Chondrocyte (in vitro differentiated cells): ENCODE results near the gene PPT2. TPM values are rescaled to one million over a fixed set of nuclear protein-coding genes. Genes with fewer than 3 reads are reported as not detected.

Experiments used
- DNase-seq: peaks from one replicate; pipeline ENCODE4 v3.0.0; 2021; ENCODE audit warnings: mixed read lengths, low spot score
- H3K27ac Mint-ChIP-seq: one replicate; pipeline ENCODE4 v1.8.0; 2021; ENCODE audit warnings: mild to moderate bottlenecking, moderate library complexity, mixed read lengths; ENCODE audit not compliant: unreplicated experiment
- H3K27me3 Mint-ChIP-seq: 2 replicates; pipeline ENCODE4 v1.8.0; 2021; ENCODE audit warnings: low read depth, mixed read lengths
- H3K36me3 Mint-ChIP-seq: 2 replicates; pipeline ENCODE4 v1.8.0; 2021; ENCODE audit warnings: low read depth, mixed read lengths
- H3K4me1 Mint-ChIP-seq: 2 replicates; pipeline ENCODE4 v1.8.0; 2021; ENCODE audit warnings: low read depth, mild to moderate bottlenecking, mixed read lengths
- H3K4me3 Mint-ChIP-seq: one replicate; pipeline ENCODE4 v1.8.0; 2021; ENCODE audit warnings: mild to moderate bottlenecking, moderate library complexity, mixed read lengths; ENCODE audit not compliant: unreplicated experiment
- H3K9me3 Mint-ChIP-seq: 2 replicates; pipeline ENCODE4 v1.8.0; 2021; ENCODE audit warnings: low read depth, mixed read lengths
- total RNA-seq: library from RNA; stranded (reverse); gene quantifications from 3 replicates; pipeline ENCODE4 v1.2.1, GENCODE V29; 2021
- TF ChIP-seq, protein P1 (sequence below): fragments of 200-600 bp; sonication (generic); IDR thresholded peaks from 2 replicates; pipeline ENCODE4 v1.5.0; 2021; ENCODE audit warnings: antibody characterized with exemption, mild to moderate bottlenecking, moderate library complexity

Gene PPT2
- total RNA-seq, 1 donor from 2014 or later = 35.8 TPM

DNA sequence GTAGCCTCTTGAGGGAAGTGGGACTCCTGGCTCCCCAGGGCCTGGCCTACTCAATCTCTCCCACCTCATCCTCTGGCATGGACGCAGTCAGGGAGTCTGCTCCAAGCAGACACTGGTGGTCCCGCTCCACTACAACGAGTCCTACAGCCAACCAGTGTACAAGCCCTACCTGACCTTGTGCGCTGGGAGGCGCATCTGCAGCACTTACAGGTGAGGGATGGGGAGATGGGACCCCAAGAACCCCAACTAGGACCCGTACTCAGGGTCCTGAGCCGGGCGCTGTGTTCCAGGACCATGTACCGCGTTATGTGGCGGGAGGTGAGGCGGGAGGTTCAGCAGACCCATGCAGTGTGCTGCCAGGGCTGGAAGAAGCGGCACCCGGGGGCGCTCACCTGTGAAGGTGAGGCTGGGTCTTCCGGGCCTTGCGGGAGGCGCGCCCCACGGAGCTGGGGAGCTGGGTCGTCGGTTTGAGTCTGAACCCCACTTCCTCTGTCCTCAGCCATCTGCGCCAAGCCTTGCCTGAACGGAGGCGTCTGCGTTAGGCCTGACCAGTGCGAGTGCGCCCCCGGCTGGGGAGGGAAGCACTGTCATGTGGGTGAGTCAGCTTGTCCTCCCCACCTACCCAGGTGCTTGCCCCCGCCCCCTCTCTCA is 12.6 kb downstream of the PPT2 start:
- TF ChIP-seq, protein P1, sequence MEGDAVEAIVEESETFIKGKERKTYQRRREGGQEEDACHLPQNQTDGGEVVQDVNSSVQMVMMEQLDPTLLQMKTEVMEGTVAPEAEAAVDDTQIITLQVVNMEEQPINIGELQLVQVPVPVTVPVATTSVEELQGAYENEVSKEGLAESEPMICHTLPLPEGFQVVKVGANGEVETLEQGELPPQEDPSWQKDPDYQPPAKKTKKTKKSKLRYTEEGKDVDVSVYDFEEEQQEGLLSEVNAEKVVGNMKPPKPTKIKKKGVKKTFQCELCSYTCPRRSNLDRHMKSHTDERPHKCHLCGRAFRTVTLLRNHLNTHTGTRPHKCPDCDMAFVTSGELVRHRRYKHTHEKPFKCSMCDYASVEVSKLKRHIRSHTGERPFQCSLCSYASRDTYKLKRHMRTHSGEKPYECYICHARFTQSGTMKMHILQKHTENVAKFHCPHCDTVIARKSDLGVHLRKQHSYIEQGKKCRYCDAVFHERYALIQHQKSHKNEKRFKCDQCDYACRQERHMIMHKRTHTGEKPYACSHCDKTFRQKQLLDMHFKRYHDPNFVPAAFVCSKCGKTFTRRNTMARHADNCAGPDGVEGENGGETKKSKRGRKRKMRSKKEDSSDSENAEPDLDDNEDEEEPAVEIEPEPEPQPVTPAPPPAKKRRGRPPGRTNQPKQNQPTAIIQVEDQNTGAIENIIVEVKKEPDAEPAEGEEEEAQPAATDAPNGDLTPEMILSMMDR = peak; percentile 27
- no peak overlapping the region for H3K4me3 Mint-ChIP-seq
- H3K4me1 Mint-ChIP-seq = peaks cover 4% of the 10 kb centered on the region
- H3K27me3 Mint-ChIP-seq = no peaks in the 10 kb centered on the region
- no peak overlapping the region for H3K27ac Mint-ChIP-seq
- H3K9me3 Mint-ChIP-seq = no peaks in the 10 kb centered on the region
- peaks cover 32% of the 10 kb centered on the region for H3K36me3 Mint-ChIP-seq
- DNase-seq = peak; percentile 92

GRCh38 chr6:32167154-32167760 is 13.3 kb downstream of the PPT2 start:
- no peaks in the 10 kb centered on the region for H3K9me3 Mint-ChIP-seq
- peaks cover 4% of the 10 kb centered on the region for H3K4me1 Mint-ChIP-seq
- H3K4me3 Mint-ChIP-seq = no peak overlapping the region
- H3K36me3 Mint-ChIP-seq = peaks cover 32% of the 10 kb centered on the region
- no peaks in the 10 kb centered on the region for H3K27me3 Mint-ChIP-seq
- peak; percentile 90 for DNase-seq
- H3K27ac Mint-ChIP-seq = peak overlapping the region; percentile 15
- TF ChIP-seq, protein P1 = no peak

DNA sequence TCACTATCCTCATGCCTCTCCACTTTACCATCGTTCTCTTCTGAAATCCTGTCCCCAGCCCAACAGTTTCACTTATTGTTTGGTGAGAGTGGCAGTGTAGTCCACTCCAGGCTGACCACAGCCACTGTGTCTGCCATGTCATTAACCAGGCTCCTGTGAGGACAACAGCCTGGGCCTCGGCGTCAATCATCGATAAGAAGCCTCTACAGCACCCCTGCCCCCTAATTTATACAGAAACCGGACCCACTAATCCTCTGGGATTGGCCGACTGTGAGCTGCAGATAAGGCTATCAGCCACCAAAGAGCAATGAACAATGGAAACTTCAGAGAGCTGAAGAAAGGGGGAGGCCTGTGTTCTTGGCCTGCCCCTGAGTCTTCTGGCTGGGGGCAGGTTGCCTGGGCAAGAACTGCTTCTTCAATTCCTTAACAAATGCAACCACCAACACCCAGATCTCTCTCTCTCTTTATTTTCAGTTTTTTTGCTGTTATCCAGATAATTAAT is 13.9 kb downstream of the PPT2 start:
- H3K4me1 Mint-ChIP-seq = peaks cover 8% of the 10 kb centered on the region
- peak; percentile 30 for DNase-seq
- H3K4me3 Mint-ChIP-seq = no peak overlapping the region
- H3K27ac Mint-ChIP-seq = peak overlapping the region; percentile 15
- TF ChIP-seq, protein P1 = no peak
- H3K9me3 Mint-ChIP-seq = no peaks in the 10 kb centered on the region
- peaks cover 29% of the 10 kb centered on the region for H3K36me3 Mint-ChIP-seq
- H3K27me3 Mint-ChIP-seq = no peaks in the 10 kb centered on the region

- no peaks in the 10 kb centered on the region for H3K27me3 Mint-ChIP-seq
- TF ChIP-seq, protein P1 = no peak
- peaks cover 13% of the 10 kb centered on the region for H3K4me1 Mint-ChIP-seq
- peaks cover 27% of the 10 kb centered on the region for H3K36me3 Mint-ChIP-seq
- H3K4me3 Mint-ChIP-seq = no peak overlapping the region
- DNase-seq = peak; percentile 51
- H3K9me3 Mint-ChIP-seq = no peaks in the 10 kb centered on the region
- H3K27ac Mint-ChIP-seq = no peak overlapping the region
These were observed 14.4 kb downstream of the PPT2 start for GRCh38 chr6:32168350-32168749.

- no peak overlapping the region for H3K4me3 Mint-ChIP-seq
- peak overlapping the region; percentile 66 for H3K27ac Mint-ChIP-seq
- peak; percentile 60 for DNase-seq
- no peaks in the 10 kb centered on the region for H3K27me3 Mint-ChIP-seq
- peaks cover 27% of the 10 kb centered on the region for H3K36me3 Mint-ChIP-seq
- H3K4me1 Mint-ChIP-seq = peaks cover 19% of the 10 kb centered on the region
- H3K9me3 Mint-ChIP-seq = no peaks in the 10 kb centered on the region
- TF ChIP-seq, protein P1 = peak; percentile 13
These were observed 15.1 kb downstream of the PPT2 start for GRCh38 chr6:32168807-32169591.
